NCI-H1092 treated with DMSO at 0.1 percent for 48 hours (cell line): ENCODE results near the gene C5AR1.
"Not testable (repeated sequence)": the region's sequence is repeated elsewhere in the genome, so short reads cannot be mapped to it uniquely, and the experiment has no call there.

Source experiments
- DNase-seq: peaks from one replicate; lab custom pipeline; 2025; lab: John Stamatoyannopoulos, UW

The C5AR1 gene

GRCh38 chr19:47365455-47365854 is 55.8 kb downstream of the C5AR1 start:
- not testable (repeated sequence) for DNase-seq

GRCh38 chr19:47370045-47370611 is 60.5 kb downstream of the C5AR1 start:
- DNase-seq = no peak

- no peak for DNase-seq
Observed at GRCh38 chr19:47371261-47371660, 61.6 kb downstream of the C5AR1 start.
